ENCODE data around the gene C1orf115.
"Not testable (repeated sequence)": the region's sequence is repeated elsewhere in the genome, so short reads cannot be mapped to it uniquely, and the experiment has no call there.

The C1orf115 gene

GRCh38 chr1:220695426-220695825 lies 5.3 kb downstream of the C1orf115 start:
- no peak for DNase-seq

GRCh38 chr1:220696226-220696862 lies 6.2 kb downstream of the C1orf115 start:
- no peak for DNase-seq

- no peak for DNase-seq
Measured at GRCh38 chr1:220696863-220697231, 6.7 kb downstream of the C1orf115 start.

GRCh38 chr1:220697326-220697725 lies 7.2 kb downstream of the C1orf115 start:
- DNase-seq: no peak

- no peak for DNase-seq
Measured at GRCh38 chr1:220698607-220699016, 8.4 kb downstream of the C1orf115 start.

GRCh38 chr1:220699044-220699443 lies 8.9 kb downstream of the C1orf115 start:
- no peak for DNase-seq

- no peak for DNase-seq
Measured at GRCh38 chr1:220700556-220701179, 10.5 kb downstream of the C1orf115 start.

- DNase-seq: peak; percentile 37
Measured at GRCh38 chr1:220701974-220702373, 11.8 kb downstream of the C1orf115 start.

GRCh38 chr1:220702733-220703270 lies 12.6 kb downstream of the C1orf115 start:
- DNase-seq: no peak

GRCh38 chr1:220703305-220703704 lies 13.1 kb downstream of the C1orf115 start:
- DNase-seq: no peak

GRCh38 chr1:220705782-220706181 lies 15.6 kb downstream of the C1orf115 start:
- DNase-seq: no peak

- DNase-seq: no peak
Measured at GRCh38 chr1:220706480-220706879, 16.3 kb downstream of the C1orf115 start.

- no peak for DNase-seq
Measured at GRCh38 chr1:220707160-220707559, 17.0 kb downstream of the C1orf115 start.

GRCh38 chr1:220708244-220708643 lies 18.1 kb downstream of the C1orf115 start:
- DNase-seq: no peak

GRCh38 chr1:220708936-220709801 lies 19.0 kb downstream of the C1orf115 start:
- no peak for DNase-seq

GRCh38 chr1:220710333-220710732 lies 20.2 kb downstream of the C1orf115 start:
- no peak for DNase-seq

GRCh38 chr1:220711056-220711809 lies 21.1 kb downstream of the C1orf115 start:
- peak; percentile 19 for DNase-seq

GRCh38 chr1:220715986-220716385 lies 25.8 kb downstream of the C1orf115 start:
- DNase-seq: not testable (repeated sequence)

GRCh38 chr1:220717800-220718640 lies 27.9 kb downstream of the C1orf115 start:
- no peak for DNase-seq

GRCh38 chr1:220721266-220721665 lies 31.1 kb downstream of the C1orf115 start:
- DNase-seq: peak; percentile 62

GRCh38 chr1:220726634-220727033 lies 36.5 kb downstream of the C1orf115 start:
- DNase-seq: peak; percentile 9

- DNase-seq: no peak
Measured at GRCh38 chr1:220727519-220727918, 37.4 kb downstream of the C1orf115 start.

Data from hematopoietic multipotent progenitor cell treated with erythropoietin and hydrocortisone succinate and interleukin-3 and kit ligand, for 6 days (in vitro differentiated cells).